NB4 (cell line): ENCODE results near the gene CASP9.

ENCODE experiments used
- DNase-seq: peaks from one replicate; pipeline ENCODE4 v3.0.0; 2010; ENCODE audit warnings: low read depth
- H3K4me3 ChIP-seq: one replicate; pipeline ENCODE4 v1.5.1; 2011; ENCODE audit warnings: mild to moderate bottlenecking, low read depth, low read length, moderate library complexity
- CTCF ChIP-seq: IDR thresholded peaks from one replicate; pipeline ENCODE4 v1.5.1; 2012; ENCODE audit warnings: low read depth, low read length
- MAX ChIP-seq: IDR thresholded peaks from 2 replicates; pipeline ENCODE4 v1.6.1; 2011; ENCODE audit warnings: low read depth, low read length
- MYC ChIP-seq: IDR thresholded peaks from 2 replicates; pipeline ENCODE4 v1.6.1; 2011; ENCODE audit warnings: low read depth, low read length
- POLR2A ChIP-seq: IDR thresholded peaks from 2 replicates; pipeline ENCODE4 v1.6.1; 2011; ENCODE audit warnings: mild to moderate bottlenecking; ENCODE audit not compliant: insufficient read length; ENCODE audit errors: extremely low read depth

The CASP9 gene

GRCh38 chr1:15524021-15524282 is at the start of gene CASP9:
TSS of gene CASP9 (minus strand) at chr1:15524215. CDS start at chr1:15524200, 15 bp downstream.
- DNase-seq: no peak
- no peak for TF ChIP-seq CTCF
- no peak for TF ChIP-seq MYC
- TF ChIP-seq POLR2A: peak; percentile 53
- TF ChIP-seq MAX: no peak
- peak within 1 kb of the TSS; percentile 92 for H3K4me3 ChIP-seq

- DNase-seq: no peak
- no peak for TF ChIP-seq MYC
- no peak for TF ChIP-seq MAX
- no peak for TF ChIP-seq CTCF
- no peak for TF ChIP-seq POLR2A
- H3K4me3 ChIP-seq: no peak overlapping the region
These were observed 49.5 kb upstream of the CASP9 start for GRCh38 chr1:15573477-15573876.

GRCh38 chr1:15571266-15571665 is 47.3 kb upstream of the CASP9 start:
- H3K4me3 ChIP-seq: no peak overlapping the region
- no peak for TF ChIP-seq CTCF
- DNase-seq: no peak

GRCh38 chr1:15570861-15571260 is 46.8 kb upstream of the CASP9 start:
- H3K4me3 ChIP-seq: no peak overlapping the region
- DNase-seq: no peak
- TF ChIP-seq MAX (no peak), MYC (no peak), CTCF (no peak), POLR2A (no peak)

GRCh38 chr1:15568387-15569073 is 44.5 kb upstream of the CASP9 start:
- no peak for DNase-seq
- TF ChIP-seq MAX (no peak), MYC (no peak), CTCF (no peak), POLR2A (no peak)
- H3K4me3 ChIP-seq: no peak overlapping the region

GRCh38 chr1:15559189-15559810 is 35.3 kb upstream of the CASP9 start:
- no peak for DNase-seq
- no peak overlapping the region for H3K4me3 ChIP-seq
- no peak for TF ChIP-seq CTCF
- no peak for TF ChIP-seq MAX
- TF ChIP-seq POLR2A: no peak
- no peak for TF ChIP-seq MYC
